GM08714 (cell line): ENCODE results near the gene RAD18.

ENCODE experiments used
- H3K4me3 ChIP-seq: fragments of 200-500 bp; sonication (Bioruptor generic); 2 replicates; pipeline ENCODE4 v1.5.1; 2014; ENCODE audit warnings: mild to moderate bottlenecking, low read length, inconsistent platforms
- ZNF274 ChIP-seq: IDR thresholded peaks from 2 replicates; pipeline ENCODE4 v1.6.1; 2012; ENCODE audit warnings: mild to moderate bottlenecking, low read depth, low read length

RAD18 gene

GRCh38 chr3:8980756-8981257 lies 17.5 kb upstream of the RAD18 start:
- H3K4me3 ChIP-seq, result no peak overlapping the region
- no peak for TF ChIP-seq ZNF274

GRCh38 chr3:8979262-8979661 lies 16.0 kb upstream of the RAD18 start:
- TF ChIP-seq ZNF274, result no peak
- no peak overlapping the region for H3K4me3 ChIP-seq

GRCh38 chr3:8978551-8978950 lies 15.3 kb upstream of the RAD18 start:
- no peak for TF ChIP-seq ZNF274

DNA sequence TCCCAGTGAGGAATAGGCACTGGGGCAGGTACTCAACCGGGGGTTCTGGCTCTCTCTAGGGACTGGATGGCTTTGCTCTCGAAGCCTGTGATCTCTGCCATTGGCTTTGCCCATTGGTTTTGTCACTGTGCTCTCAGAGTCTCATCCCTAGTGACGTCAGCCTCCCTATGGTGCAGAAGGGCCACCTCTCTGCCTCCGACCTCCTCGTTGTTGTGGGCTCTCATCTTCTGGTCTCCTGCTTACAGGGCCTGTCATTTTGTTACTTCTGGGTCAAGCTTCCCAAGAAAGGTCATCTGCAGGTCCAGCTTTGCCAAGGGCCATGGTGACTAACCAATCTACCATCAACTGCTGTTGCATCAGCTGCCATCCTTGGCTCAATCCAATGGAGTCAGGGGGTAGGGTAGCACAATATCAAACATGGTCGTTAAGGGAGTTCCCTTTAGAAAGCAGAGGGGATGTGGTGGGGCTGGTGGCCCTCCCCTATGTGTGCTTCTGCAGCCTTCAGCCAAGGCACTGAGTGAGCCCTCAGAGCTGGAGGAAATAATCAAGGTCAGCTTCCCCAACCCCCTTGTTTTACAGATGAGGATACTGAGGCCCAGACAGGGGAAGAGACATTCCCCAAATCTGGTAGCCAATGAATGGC lies 13.4 kb upstream of the RAD18 start:
- no peak for TF ChIP-seq ZNF274
- no peak overlapping the region for H3K4me3 ChIP-seq

More at GRCh38 chr3:8978551-8978950, 15.3 kb upstream of the RAD18 start:
- H3K4me3 ChIP-seq, result no peak overlapping the region

DNA sequence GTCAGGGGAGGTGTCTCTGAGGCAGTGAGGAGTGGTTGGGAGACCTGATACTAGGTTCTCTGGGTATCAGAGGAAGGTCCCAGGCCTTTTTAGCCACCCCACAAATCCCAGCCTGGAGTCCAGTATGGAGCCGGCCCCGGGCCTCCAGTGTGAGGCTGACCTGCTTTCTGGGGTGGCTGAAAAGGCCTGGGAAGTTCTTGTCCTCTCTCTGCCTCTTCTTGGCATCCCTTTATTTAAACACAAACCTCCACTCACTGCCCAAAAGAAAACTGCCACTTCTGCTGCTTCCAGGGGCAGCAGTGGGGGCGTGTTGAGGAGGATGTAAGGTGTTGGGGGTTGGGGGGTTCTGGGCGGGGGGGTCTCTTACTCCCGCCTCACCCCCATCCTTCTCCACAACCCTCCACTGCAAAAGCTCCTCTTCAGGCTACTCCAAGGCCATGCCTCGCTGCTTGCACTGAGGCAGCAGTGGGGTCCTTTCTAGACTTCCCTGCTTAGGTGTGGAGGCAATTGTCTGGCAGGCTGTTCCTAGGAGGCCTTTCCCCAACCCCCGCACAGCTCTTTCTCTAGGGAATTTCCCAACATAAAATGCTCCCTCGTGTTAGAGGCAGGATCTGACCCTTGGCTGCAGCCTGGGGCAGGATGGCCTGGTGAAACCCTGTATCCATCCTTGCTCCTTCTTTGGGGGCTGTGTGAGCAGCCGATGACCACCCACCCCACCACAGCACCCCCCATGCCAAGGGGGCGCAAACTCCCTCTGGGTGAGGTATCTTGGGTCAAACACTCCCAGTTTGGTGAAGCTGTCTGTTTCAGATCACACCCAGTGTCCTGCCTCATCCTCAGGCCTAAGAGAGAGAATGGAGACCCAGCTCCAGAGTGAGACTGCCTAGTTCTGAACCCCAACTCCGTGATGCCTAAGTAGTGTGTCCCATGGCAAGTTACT lies 12.1 kb upstream of the RAD18 start:
- no peak for TF ChIP-seq ZNF274
- no peak overlapping the region for H3K4me3 ChIP-seq

GRCh38 chr3:8974458-8974857 lies 11.2 kb upstream of the RAD18 start:
- no peak overlapping the region for H3K4me3 ChIP-seq

GRCh38 chr3:8972639-8973038 lies 9.4 kb upstream of the RAD18 start:
- H3K4me3 ChIP-seq, result no peak overlapping the region
- TF ChIP-seq ZNF274, result no peak

More at GRCh38 chr3:8974458-8974857, 11.2 kb upstream of the RAD18 start:
- no peak for TF ChIP-seq ZNF274

- H3K4me3 ChIP-seq, result no peak overlapping the region
- TF ChIP-seq ZNF274, result no peak
These were observed 7.8 kb upstream of the RAD18 start for GRCh38 chr3:8970971-8971589.

- no peak for TF ChIP-seq ZNF274
These were observed 6.0 kb upstream of the RAD18 start for GRCh38 chr3:8969241-8969640.

DNA sequence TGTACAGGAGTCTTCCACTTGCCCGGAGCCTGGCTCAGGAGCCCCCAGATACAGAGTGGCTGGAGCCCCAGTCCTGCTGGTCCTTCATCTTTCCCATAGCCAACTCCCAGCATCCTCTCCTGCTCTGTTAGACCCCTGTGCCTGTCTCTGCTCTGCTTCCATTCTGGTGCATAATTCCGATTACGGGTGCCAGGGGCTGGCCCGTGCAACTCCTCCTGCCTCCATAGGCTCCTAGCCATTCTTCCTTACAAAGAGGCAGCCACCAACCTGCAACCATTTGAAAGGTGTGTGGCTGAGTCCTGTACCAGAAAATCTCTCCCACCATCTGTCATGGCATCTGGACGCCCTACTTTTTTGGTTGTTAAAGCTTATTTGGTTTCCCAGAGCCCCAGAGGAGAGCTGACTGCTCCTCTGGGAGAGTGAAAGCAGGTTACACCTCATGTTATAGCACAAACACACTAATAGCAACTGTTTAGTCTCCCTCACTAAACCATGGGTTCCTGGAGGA lies 5.2 kb upstream of the RAD18 start:
- no peak for TF ChIP-seq ZNF274

More at GRCh38 chr3:8969241-8969640, 6.0 kb upstream of the RAD18 start:
- no peak overlapping the region for H3K4me3 ChIP-seq

DNA sequence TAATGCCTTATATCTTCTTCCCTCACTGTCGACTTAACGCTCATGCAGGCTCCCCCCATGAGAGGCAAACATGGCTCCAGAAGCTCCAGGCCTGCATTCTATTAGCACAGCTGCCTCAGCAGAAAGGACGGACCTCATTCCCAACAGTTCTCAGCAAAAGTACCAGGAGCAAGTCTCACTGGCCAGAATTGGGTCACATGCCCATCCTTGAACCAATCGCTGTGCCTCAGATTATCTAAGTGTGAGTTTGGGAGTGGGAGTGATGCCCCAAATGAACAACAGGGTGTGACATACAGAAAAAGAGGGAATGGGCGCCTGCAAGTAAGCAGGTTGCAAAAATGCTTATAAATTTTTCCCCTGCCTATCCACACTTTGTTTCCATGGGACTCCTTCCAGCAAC lies 4.3 kb upstream of the RAD18 start:
- no peak for TF ChIP-seq ZNF274
- no peak overlapping the region for H3K4me3 ChIP-seq

More for the DNA sequence above, 5.2 kb upstream of the RAD18 start:
- no peak overlapping the region for H3K4me3 ChIP-seq

DNA sequence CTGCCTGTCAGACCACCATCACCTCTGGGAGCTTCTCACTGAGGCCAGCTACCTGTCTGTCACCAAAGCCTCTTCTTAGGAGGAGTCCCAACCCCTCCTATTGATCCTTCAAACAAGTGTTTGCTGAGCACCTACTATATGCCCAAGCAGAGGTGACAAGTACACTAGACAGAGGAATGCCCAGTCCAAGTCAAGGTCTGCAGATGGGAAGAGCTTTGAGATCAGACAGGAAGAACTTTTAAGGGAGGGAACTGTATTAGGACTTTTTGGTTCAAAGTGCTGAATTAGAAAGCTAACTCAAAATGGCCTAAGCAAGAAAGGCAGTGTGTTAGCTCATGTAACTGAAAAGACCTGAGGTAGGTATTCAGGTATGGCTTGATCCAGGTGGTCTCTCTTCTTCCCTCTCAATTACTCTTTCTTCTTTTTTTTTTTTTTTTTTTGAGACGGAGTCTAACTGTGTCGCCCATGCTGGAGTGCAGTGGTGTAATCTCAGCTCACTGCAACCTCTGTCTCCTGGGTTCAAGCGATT lies 3.6 kb upstream of the RAD18 start:
- H3K4me3 ChIP-seq, result no peak overlapping the region
- TF ChIP-seq ZNF274, result no peak

DNA sequence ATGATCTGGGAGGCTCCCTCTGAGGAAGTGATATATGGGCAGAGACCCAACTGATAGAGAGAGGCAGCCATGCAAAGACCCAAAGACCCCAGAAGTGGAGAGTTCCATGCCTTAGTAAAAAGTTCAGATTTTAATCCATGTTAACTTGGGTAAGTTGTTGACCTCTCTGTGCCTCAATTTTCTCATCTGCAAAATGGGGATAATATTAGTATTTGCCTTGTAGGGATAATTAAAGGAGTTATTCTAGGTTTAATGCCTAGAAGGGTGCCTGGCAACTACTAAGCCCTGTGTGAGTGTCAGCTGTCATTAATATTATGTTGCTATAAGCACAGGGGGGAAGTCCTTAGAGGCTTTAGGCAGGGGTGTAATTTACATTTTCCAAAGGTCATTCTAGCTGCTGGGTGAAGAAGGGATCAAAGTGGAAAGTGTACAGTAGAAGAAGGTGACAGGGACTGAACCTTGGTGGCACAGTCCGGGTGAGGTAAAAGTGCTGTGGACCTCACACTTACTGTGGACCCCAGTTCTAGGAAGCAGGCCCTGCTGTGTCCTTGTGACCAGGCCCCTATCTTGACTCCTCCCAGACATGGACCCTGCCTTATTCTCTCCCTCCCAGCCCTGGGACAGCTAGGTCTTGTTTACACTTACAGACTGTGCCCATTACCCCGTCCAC lies 3.0 kb upstream of the RAD18 start:
- H3K4me3 ChIP-seq, result no peak overlapping the region
- no peak for TF ChIP-seq ZNF274
